ENCODE measurements around the gene OPRD1. TPM values are rescaled to one million over a fixed set of nuclear protein-coding genes. Genes with fewer than 3 reads are reported as not detected.
"Not testable (repeated sequence)": the region's sequence is repeated elsewhere in the genome, so short reads cannot be mapped to it uniquely, and the experiment has no call there.

OPRD1 gene
- polyA plus RNA-seq, 3 donors, result 0.33 to 0.43 (median 0.36) TPM

GRCh38 chr1:28800324-28800723 lies 11.6 kb upstream of the OPRD1 start:
- DNase-seq, result no peak

DNA sequence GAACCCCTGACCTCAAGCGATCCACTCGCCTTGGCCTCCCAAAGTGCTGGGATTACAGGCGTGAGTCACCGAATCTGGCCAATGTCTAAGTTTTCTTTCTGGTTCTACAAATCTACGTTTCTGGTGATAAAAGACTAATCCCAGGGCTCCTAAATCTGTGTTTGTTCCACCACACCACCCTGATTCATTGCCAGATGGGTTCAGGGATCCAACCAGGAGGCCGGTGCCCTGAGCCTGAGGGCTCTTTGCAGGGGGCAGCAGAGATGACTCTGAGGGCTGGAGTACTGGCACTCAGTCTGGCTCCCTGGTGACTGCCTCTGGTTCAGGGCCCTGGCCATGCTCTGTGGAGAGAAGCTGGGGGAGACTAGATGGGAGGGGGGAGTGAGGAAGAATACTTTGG lies 10.5 kb upstream of the OPRD1 start:
- DNase-seq, result no peak

DNA sequence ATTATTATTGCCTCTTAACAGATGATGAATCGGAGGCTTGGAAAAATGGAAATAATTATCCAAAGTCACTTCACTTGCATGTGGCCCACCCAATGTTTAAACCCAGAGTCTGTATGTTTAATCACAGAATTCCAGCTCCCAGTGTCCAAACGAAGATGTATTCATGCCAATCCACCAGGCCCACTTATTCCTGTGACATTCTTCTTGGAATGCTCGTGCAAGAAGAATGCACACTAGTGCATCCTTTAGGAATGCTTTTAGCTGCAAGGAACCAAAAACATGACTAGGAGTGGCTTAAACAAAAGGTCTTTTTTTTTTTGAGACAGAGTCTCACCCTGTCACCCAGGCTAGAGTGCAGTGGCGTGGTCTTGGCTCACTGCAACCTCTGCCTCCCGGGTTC lies 8.9 kb upstream of the OPRD1 start:
- DNase-seq, result no peak

- no peak for DNase-seq
Measured at GRCh38 chr1:28803662-28804061, 8.3 kb upstream of the OPRD1 start.

GRCh38 chr1:28804071-28804470 lies 7.9 kb upstream of the OPRD1 start:
- no peak for DNase-seq

- no peak for DNase-seq
Measured at GRCh38 chr1:28807046-28807445, 4.9 kb upstream of the OPRD1 start.

DNA sequence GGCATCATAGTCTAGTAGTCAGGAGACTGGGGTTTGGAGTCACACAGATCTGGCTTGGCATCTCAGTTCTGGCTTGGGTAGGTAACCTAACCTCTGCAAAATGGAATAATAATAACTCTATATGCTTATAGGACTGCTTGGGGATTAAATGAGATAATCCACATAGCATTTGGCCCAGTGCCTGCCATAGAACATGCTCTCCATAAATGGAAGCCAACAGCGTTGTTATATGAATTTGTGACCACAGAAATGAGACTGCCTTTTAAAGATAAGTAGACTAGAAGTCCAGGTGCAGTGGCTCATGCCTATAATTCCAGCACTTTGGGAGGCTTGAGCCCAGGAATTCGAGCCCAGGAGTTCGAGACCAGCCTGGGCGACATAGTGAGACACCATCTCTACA lies 4.0 kb upstream of the OPRD1 start:
- no peak for DNase-seq

DNA sequence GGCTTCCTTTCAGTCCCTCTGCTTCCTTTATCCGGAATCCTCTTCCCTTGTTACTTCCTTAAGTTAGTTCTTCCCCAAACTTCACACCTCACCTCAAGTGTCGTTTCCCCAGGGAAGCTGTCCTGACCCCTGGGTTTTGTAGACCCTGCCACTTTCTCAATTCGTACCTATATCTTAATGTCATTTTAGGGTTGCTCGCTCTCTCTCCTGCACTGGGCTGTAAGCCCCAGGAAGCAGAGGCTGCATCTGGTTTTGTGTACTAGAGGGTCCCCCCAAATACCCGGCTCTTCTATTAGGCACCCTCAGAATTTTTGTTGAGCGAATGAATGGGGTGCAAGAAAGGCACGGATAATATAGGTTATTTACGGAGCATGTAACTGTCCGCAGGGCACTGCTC lies 603 bp upstream of the OPRD1 start:
- DNase-seq, result no peak

GRCh38 chr1:28812669-28813468 lies 899 bp downstream of the OPRD1 start:
- DNase-seq, result peak; percentile 48

DNA sequence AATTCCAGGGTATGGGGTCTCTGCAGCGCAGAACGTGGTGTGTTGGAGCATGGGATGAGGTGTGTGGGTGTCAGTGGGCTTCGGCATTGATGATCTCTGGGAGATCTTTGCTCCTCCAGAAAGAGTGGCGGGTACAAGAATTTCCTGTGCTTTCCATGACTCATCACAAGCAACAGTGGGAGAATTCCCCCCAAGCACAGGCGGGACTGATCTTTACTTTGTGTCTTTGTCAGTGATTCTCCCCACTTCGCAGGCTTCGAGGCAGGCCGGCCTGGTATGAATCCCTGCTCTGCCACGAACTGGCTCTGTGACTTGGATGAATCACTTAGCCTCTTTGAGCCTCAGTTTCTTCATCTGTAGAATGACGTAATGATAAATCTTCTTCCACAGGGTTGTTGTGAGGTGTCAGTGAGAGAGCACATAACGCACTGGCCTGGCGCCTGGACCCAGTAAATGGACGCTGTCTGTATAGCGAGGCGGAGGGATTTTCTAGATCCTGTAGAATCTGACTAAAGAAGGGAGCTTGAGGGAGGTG lies 2.0 kb downstream of the OPRD1 start:
- DNase-seq, result no peak

GRCh38 chr1:28815533-28816185 lies 3.7 kb downstream of the OPRD1 start:
- no peak for DNase-seq

- no peak for DNase-seq
Measured at GRCh38 chr1:28817133-28817532, 5.2 kb downstream of the OPRD1 start.

DNA sequence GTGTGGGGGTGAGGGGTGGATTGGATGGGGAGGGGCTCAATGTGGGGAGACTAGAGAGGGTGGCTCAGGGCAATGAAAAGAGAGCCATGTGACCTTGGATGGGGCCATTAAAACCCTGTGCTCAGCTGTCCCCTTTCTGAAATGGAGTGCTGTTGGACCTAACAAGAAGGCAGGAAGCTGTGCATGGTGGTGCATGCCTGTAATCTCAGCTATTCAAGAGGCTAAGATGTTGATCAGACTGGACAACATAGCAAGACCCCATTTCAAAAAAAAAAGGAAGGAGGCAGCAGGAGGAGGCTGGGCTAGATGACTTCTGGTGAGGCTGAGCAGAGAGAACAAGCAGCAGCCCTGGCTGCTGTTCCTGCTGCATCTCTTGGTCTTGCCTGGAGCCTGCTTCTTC lies 7.0 kb downstream of the OPRD1 start:
- DNase-seq, result no peak

- no peak for DNase-seq
Measured at GRCh38 chr1:28822799-28823198, 10.8 kb downstream of the OPRD1 start.

- not testable (repeated sequence) for DNase-seq
Measured at GRCh38 chr1:28824061-28824460, 12.1 kb downstream of the OPRD1 start.

GRCh38 chr1:28828227-28828858 lies 16.4 kb downstream of the OPRD1 start:
- DNase-seq, result not testable (repeated sequence)

DNA sequence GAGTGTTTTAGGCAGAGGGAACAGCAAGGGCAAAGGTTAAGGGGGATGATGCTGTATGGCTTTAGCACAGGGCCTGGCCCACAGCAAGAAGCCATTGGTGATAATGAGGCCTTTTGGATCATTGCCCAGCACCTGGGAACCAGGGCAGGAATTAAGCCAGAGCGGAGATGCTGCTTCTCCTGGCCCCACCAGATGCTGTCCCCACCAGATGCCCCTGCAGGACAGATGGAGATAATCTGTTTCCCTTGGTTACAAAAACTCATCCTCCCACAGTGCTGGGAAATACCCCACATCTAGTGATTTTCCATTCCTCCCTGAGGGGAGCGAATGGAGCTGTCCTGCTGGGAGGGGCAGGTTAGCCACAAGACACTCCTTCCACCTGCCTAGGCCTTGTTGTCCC lies 18.8 kb downstream of the OPRD1 start:
- no peak for DNase-seq

GRCh38 chr1:28832966-28833365 lies 21.0 kb downstream of the OPRD1 start:
- no peak for DNase-seq

DNA sequence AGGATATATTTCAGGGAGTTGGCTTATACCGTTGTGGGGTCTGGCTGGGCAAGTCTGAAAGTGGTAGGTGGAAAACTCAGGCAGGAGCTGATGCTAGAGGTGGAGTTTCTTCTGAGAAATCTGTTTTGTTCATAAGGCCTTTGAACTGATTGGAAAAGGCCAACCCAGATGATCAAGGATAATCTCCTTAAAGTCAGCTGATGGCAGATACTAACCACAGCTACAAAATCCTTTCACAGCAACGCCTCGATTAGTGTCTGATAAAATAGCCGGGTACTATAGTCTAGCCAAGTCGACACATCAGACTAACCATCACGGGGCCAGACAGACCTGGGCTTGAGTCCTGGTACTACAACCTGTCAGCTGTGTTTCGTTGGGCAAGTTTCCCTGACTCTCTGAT lies 21.4 kb downstream of the OPRD1 start:
- DNase-seq, result no peak

DNA sequence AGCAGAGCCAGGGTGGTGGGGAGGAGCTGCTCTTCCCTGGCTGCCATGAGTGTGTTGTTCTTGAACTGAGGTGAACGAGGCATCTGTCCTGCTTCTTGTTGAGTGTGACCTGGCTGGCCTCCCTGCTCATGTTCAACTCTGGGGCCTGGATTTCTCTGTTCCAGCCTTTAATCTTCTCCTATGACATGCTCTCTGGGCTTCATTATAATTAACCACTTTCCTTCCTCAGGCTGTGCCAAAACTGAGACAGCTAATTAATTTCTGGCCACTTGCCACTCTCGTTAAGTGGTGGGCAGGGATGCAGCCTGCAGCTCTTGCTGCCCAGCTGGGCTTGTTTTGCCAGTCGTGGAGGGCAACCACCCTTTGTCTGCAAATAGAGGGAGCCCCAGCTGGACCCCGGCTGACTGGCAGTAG lies 23.3 kb downstream of the OPRD1 start:
- DNase-seq, result no peak

- DNase-seq, result no peak
Measured at GRCh38 chr1:28836421-28836956, 24.5 kb downstream of the OPRD1 start.

DNA sequence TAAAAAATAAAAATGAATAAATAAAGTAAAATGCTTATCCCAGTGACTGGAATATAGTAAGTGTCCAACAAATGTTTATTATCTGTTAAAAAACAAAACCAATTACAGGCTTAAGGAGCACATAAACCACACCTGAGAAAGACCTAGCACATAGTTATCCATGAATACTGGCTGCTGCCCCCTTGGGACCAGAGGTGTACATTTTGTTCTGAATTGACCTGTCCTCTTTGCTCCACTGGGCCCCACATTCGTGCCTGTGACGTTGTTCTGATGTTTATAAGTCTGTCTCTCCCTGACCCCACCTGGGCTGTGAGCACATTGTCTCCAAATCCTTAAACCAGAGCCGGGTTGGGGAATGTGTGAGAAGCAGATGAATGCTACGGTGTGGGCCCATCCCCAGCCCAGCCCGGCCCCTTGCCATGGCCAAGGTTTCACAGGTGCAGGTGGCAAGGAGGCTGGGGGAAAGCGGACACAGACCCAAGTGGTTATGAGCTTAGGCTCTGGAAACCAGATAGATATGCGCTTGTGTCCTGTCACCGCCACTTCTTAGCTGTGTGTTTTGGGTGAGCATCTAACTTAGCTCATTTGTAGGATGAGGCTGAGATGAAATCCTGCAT lies 29.1 kb downstream of the OPRD1 start:
- no peak for DNase-seq
